Type B pancreatic cell (in vitro differentiated cells): Measurements from ENCODE around the gene P4HA1. TPM values are rescaled to one million over a fixed set of nuclear protein-coding genes. Genes with fewer than 3 reads are reported as not detected.
A peak's percentile ranks its signal among the peaks of the same experiment; 100 is the strongest.

Experiments used
- DNase-seq: peaks from one replicate; pipeline ENCODE4 v3.0.0; 2021; ENCODE audit warnings: mixed read lengths; ENCODE audit not compliant: unreplicated experiment; ENCODE audit errors: extremely low spot score
- H3K27ac Mint-ChIP-seq: 2 replicates; pipeline ENCODE4 v1.8.0; 2021; ENCODE audit warnings: mild to moderate bottlenecking, mixed read lengths
- H3K27me3 Mint-ChIP-seq: 2 replicates; pipeline ENCODE4 v1.8.0; 2021; ENCODE audit warnings: mixed read lengths
- H3K36me3 Mint-ChIP-seq: 2 replicates; pipeline ENCODE4 v1.8.0; 2021; ENCODE audit warnings: mixed read lengths
- H3K4me1 Mint-ChIP-seq: one replicate; pipeline ENCODE4 v1.8.0; 2021; ENCODE audit warnings: mixed read lengths; ENCODE audit not compliant: unreplicated experiment
- H3K4me3 Mint-ChIP-seq: 2 replicates; pipeline ENCODE4 v1.8.0; 2021; ENCODE audit warnings: mild to moderate bottlenecking, mixed read lengths
- H3K9me3 Mint-ChIP-seq: 2 replicates; pipeline ENCODE4 v1.8.0; 2021; ENCODE audit warnings: mixed read lengths
- CTCF ChIP-seq: fragments of 200-600 bp; sonication (generic); conservative IDR thresholded peaks from 2 replicates; pipeline ENCODE4 v1.5.0; 2021; ENCODE audit warnings: antibody characterized with exemption, mild to moderate bottlenecking
- total RNA-seq: library from RNA; stranded (reverse); gene quantifications from 2 replicates; pipeline ENCODE4 v1.2.1, GENCODE V29; 2021; ENCODE audit warnings: low replicate concordance

The P4HA1 gene
- total RNA-seq, 1 donor from 2014 or later = 38.9 TPM

- DNase-seq = no peak
- TF ChIP-seq CTCF = no peak
- peaks cover 4% of the 10 kb centered on the region for H3K36me3 Mint-ChIP-seq
- no peaks in the 10 kb centered on the region for H3K27me3 Mint-ChIP-seq
- H3K9me3 Mint-ChIP-seq = no peaks in the 10 kb centered on the region
- peak overlapping the region; percentile 89 for H3K27ac Mint-ChIP-seq
- peak overlapping the region; percentile 94 for H3K4me3 Mint-ChIP-seq
- H3K4me1 Mint-ChIP-seq = peaks cover 27% of the 10 kb centered on the region
Measured at GRCh38 chr10:73093922-73094850, 2.5 kb downstream of the P4HA1 start.

GRCh38 chr10:73092830-73093229 lies 3.8 kb downstream of the P4HA1 start:
- Mint-ChIP-seq H3K9me3 (no peaks in the 10 kb centered on the region), H3K27me3 (no peaks in the 10 kb centered on the region), H3K36me3 (peaks cover 4% of the 10 kb centered on the region), H3K27ac (no peak overlapping the region), H3K4me3 (no peak overlapping the region), H3K4me1 (peaks cover 27% of the 10 kb centered on the region)
- no peak for TF ChIP-seq CTCF
- DNase-seq = no peak

DNA sequence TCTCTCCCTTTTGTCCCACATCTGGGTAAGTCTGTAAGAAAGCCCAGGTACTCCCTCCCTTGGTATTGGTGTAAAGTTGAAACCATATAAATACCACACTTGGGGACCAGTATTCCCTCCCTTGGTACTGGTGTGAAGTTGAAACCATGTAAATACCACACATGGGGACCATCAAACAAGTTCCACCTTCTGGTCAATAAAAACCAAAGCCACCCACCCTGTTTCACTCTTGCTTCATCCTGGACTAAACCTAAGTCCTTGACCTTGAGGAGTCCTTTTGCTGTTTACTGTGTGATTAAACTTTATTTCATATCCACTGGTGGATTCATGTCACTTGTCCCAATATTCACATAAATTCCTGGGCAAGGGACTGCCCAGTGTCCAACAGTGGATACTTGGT lies 8.4 kb downstream of the P4HA1 start:
- Mint-ChIP-seq H3K36me3 (peaks cover 4% of the 10 kb centered on the region), H3K4me3 (no peak overlapping the region), H3K4me1 (peaks cover 9% of the 10 kb centered on the region), H3K27me3 (no peaks in the 10 kb centered on the region), H3K27ac (no peak overlapping the region), H3K9me3 (no peaks in the 10 kb centered on the region)
- DNase-seq = no peak
- TF ChIP-seq CTCF = no peak

GRCh38 chr10:73086816-73087215 lies 9.8 kb downstream of the P4HA1 start:
- Mint-ChIP-seq H3K27me3 (no peaks in the 10 kb centered on the region), H3K27ac (no peak overlapping the region), H3K4me3 (no peak overlapping the region), H3K36me3 (peaks cover 2% of the 10 kb centered on the region), H3K9me3 (no peaks in the 10 kb centered on the region), H3K4me1 (peaks cover 10% of the 10 kb centered on the region)
- DNase-seq = no peak
- TF ChIP-seq CTCF = no peak

DNA sequence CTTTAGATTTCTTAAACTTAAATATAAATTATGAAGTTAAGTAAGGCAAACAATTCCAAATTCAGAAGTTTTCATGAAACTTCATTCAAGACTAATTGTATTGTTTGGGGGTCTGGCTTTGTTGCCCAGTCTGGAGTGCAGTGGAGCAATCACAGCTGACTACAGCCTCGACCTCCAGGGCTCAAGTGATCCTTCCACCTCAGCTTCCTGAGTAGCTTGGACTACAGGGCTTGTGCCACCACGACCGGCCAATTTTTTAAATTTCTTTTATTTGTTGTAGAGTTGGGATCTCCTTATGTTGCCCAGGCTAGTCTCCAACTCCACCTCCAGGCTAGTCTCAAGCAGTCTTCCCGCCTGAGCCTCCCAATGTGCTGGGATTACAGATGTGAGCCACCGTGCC lies 12.5 kb downstream of the P4HA1 start:
- H3K27ac Mint-ChIP-seq = no peak overlapping the region
- no peaks in the 10 kb centered on the region for H3K9me3 Mint-ChIP-seq
- no peaks in the 10 kb centered on the region for H3K27me3 Mint-ChIP-seq
- no peak overlapping the region for H3K4me3 Mint-ChIP-seq
- TF ChIP-seq CTCF = no peak
- H3K36me3 Mint-ChIP-seq = peaks cover 4% of the 10 kb centered on the region
- H3K4me1 Mint-ChIP-seq = peaks cover 5% of the 10 kb centered on the region
- DNase-seq = no peak
